Cardiac muscle cell (in vitro differentiated cells and primary cell): ENCODE data around the gene GRIFIN. TPM values are rescaled to one million over a fixed set of nuclear protein-coding genes. Genes with fewer than 3 reads are reported as not detected.

Experiments used
- DNase-seq, 2 donors: peaks; one replicate each; pipeline versions ENCODE4 v3.0.0 to v3.0.0-alpha.2; 2010 to 2017; ENCODE audit warnings: low read depth in 1 of 2, low spot score in 1 of 2
- H3K27ac ChIP-seq: fragments of 200-600 bp; sonication (generic); 2 replicates; pipeline ENCODE4 v1.5.1; 2016
- H3K27me3 ChIP-seq: fragments of 200-600 bp; sonication (generic); 2 replicates; pipeline ENCODE4 v1.6.0; 2016; ENCODE audit warnings: control low read depth
- H3K36me3 ChIP-seq: fragments of 200-600 bp; sonication (generic); 2 replicates; pipeline ENCODE4 v1.5.1; 2016; ENCODE audit warnings: control low read depth
- H3K4me1 ChIP-seq: fragments of 200-600 bp; sonication (generic); 2 replicates; pipeline ENCODE4 v1.8.1; 2017; ENCODE audit warnings: low read depth, mild to moderate bottlenecking, mixed run types
- H3K4me3 ChIP-seq: fragments of 200-600 bp; sonication (generic); 2 replicates; pipeline ENCODE4 v1.5.1; 2016; ENCODE audit warnings: mild to moderate bottlenecking
- H3K9me3 ChIP-seq: fragments of 200-600 bp; sonication (generic); 2 replicates; pipeline ENCODE4 v1.5.1; 2017; ENCODE audit warnings: low read depth, mild to moderate bottlenecking, control low read depth
- CTCF ChIP-seq: IDR thresholded peaks from 2 replicates; pipeline ENCODE4 v1.5.1; 2012; ENCODE audit warnings: low read depth, mild to moderate bottlenecking, low read length
- polyA plus RNA-seq: library from polyadenylated mRNA; unstranded; fragments of >200 nt; fragmentation: Nextera tagmentation; extraction: Ambion mirVana; gene quantifications from 2 replicates; pipeline ENCODE4 v1.2.1, GENCODE V29; 2016
- total RNA-seq: library from RNA; depleted of rRNA; stranded (reverse); fragments of >200 nt; gene quantifications from 2 replicates; pipeline ENCODE4 v1.2.3, GENCODE V29; 2016

The GRIFIN gene
- total and polyA plus RNA-seq, 2 experiments from 2014 or later, result not detected

GRCh38 chr7:2494191-2495130 lies 18.3 kb upstream of the GRIFIN start:
- Histone ChIP-seq H3K27ac (no peak overlapping the region), H3K4me1 (peaks cover 5% of the 10 kb centered on the region), H3K9me3 (no peaks in the 10 kb centered on the region), H3K27me3 (no peaks in the 10 kb centered on the region), H3K4me3 (no peak overlapping the region), H3K36me3 (no peaks in the 10 kb centered on the region)
- TF ChIP-seq CTCF, result no peak
- DNase-seq, result no peak

- DNase-seq, result no peak
- Histone ChIP-seq H3K9me3 (no peaks in the 10 kb centered on the region), H3K4me3 (no peak overlapping the region), H3K36me3 (no peaks in the 10 kb centered on the region), H3K27ac (no peak overlapping the region), H3K4me1 (peaks cover 5% of the 10 kb centered on the region), H3K27me3 (no peaks in the 10 kb centered on the region)
- TF ChIP-seq CTCF, result no peak
Measured at GRCh38 chr7:2493205-2494164, 17.3 kb upstream of the GRIFIN start.

GRCh38 chr7:2492038-2492437 lies 15.8 kb upstream of the GRIFIN start:
- H3K4me3 ChIP-seq, result no peak overlapping the region
- DNase-seq, result no peak
- no peak overlapping the region for H3K27ac ChIP-seq
- no peak for TF ChIP-seq CTCF
- H3K4me1 ChIP-seq, result peaks cover 5% of the 10 kb centered on the region
- H3K9me3 ChIP-seq, result no peaks in the 10 kb centered on the region
- no peaks in the 10 kb centered on the region for H3K36me3 ChIP-seq
- no peaks in the 10 kb centered on the region for H3K27me3 ChIP-seq

GRCh38 chr7:2490181-2490651 lies 14.0 kb upstream of the GRIFIN start:
- Histone ChIP-seq H3K4me3 (no peak overlapping the region), H3K27me3 (no peaks in the 10 kb centered on the region), H3K9me3 (no peaks in the 10 kb centered on the region), H3K36me3 (no peaks in the 10 kb centered on the region), H3K27ac (no peak overlapping the region), H3K4me1 (peaks cover 3% of the 10 kb centered on the region)
- TF ChIP-seq CTCF, result no peak
- no peak for DNase-seq

GRCh38 chr7:2488681-2489080 lies 12.5 kb upstream of the GRIFIN start:
- H3K27me3 ChIP-seq, result no peaks in the 10 kb centered on the region
- no peak overlapping the region for H3K27ac ChIP-seq
- no peaks in the 10 kb centered on the region for H3K36me3 ChIP-seq
- no peak overlapping the region for H3K4me3 ChIP-seq
- no peaks in the 10 kb centered on the region for H3K4me1 ChIP-seq
- H3K9me3 ChIP-seq, result no peaks in the 10 kb centered on the region
- no peak for DNase-seq
- no peak for TF ChIP-seq CTCF
